Sciatic nerve (tissue), 2 donors: Measurements from ENCODE around the gene KRT7. TPM values are rescaled to one million over a fixed set of nuclear protein-coding genes. Genes with fewer than 3 reads are reported as not detected.
"Not testable (repeated sequence)": the region's sequence is repeated elsewhere in the genome, so short reads cannot be mapped to it uniquely, and the experiment has no call there.

Experiments used
- ATAC-seq: fragments of 200-7000 bp; cut with Tn5 transposase; one replicate; pipeline ENCODE4 v1.9.1; 2020; ENCODE audit warnings: mild to moderate bottlenecking, moderate library complexity
- DNase-seq: peaks from one replicate; pipeline ENCODE4 v3.0.0-alpha.2; 2020; ENCODE audit warnings: low spot score
- intact Hi-C: fragments of 100-400 bp; cut with DNase I; formaldehyde crosslinking; loops from one replicate; pipeline ENCODE4 v1.14.2; 2022
- total RNA-seq: library from RNA; stranded (reverse); fragmentation: NEBNext Ultra II Directional; extraction: Animal tissue kit (Norgen Biotek cat#: 25700); gene quantifications from one replicate; pipeline ENCODE4 v1.2.1, GENCODE V29; 2021
- donor health status: DM: no; HTN: no; CAD: no.
- donor health status: DM: no; HTN: no; CAD: no.

Gene KRT7
- total RNA-seq, 1 donor from 2014 or later: 4.0 TPM

DNA sequence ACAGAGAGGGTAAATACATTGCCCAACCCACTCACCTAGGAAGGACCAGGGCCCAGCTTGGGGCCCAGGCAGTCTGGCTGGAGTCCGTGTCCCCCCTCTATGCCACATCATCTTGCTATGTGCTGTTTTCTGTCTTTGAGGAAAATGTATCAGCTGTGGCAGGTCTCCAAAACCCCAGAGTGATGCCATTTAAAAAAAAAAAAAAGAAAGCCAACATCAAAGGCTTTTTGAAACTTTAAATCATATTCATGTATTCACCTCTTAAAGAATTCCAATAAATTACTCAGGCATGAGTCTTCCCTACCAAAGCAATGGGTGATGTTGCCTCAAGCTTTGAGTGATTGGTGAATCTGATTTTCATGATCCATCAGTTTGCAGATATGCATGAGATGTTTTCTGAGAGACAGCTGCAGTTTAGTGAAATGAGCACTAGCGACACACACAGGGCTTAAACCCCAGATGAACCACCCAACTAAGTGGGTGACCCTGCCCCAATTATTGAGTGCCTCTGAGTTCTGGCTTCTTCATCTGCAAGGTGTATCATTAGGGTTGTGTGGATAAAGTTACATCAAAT lies 52.2 kb downstream of the KRT7 start:
- DNase-seq: no peak
- ATAC-seq: no peak
- intact Hi-C loops: no loop called here

DNA sequence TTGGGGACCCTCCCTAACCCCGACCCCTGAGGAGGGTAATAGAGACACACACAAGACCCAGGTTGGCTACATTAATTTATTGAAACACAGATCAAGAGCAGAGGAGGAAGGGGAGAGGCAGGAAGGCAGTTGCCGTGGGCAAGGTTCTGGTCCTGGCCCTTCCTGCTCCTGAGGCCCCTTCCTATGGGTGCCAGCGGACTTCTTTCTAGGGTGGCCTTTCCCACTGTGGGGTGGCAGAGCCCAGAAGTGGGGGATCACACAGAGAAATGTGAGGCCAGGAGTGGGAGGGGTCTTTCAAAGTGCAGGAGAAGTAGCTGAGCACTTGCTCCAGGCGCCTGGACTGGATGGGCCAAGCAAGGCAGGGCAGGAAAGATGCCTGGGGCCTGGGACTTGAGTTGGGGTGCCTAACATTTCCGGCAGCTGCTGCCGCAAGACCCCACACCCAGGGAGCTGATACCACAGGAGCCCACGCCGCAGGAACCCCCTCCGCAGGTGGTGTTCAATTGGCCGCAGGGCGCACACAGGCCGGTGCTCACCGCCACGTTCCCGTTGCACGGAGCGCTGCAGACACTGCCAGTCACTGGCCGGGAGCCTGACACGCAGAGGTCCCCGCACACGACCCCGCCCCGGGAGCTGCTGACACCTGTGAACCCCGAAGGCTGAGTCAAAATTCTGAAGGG lies 52.9 kb downstream of the KRT7 start:
- ATAC-seq (no peak), DNase-seq (no peak)
- intact Hi-C loops: no loop called here

DNA sequence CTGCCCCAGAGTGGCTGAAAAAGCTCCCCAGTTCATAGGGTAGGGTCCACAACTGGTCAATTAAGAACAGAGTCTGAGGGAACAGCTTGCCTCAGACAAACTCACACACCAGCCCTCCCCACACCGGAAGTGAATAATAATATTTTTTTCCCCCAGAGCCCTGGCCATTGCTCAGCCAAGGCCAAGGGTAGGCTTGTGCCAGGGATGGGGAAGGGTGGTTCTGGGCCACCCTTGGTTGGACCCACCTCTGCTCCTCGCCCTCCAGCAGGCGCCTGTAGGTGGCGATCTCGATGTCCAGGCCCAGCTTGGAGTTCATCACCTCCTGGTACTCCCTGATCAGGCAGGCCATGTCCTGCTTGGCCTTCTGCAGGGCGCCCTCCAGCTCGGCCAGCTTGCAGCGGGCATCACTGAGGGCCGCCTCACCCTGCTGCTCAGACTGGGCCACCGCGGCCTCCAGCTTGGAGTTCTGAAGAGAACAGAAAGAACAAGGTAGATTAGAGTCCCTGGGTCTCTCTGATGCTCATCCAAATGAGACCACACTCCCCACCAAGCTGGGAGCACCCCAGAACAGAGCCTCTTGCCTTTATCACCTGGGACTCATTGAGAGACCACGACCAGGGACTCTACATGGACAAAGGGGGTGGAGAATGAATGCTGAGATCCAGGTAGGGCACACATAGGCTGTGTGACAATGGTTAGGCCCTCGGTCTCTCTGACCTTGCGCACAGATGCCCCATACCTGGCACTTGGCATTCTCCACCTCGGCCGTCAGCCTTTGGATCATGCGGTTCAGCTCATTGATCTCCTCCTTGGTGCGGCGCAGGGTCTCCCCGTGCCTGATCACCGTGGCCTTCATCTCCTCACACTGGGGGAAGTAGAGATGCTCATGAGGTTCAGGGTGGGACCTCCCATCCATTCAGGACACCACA lies 54.1 kb downstream of the KRT7 start:
- intact Hi-C loops, ATAC-seq, DNase-seq: not testable (repeated sequence)

DNA sequence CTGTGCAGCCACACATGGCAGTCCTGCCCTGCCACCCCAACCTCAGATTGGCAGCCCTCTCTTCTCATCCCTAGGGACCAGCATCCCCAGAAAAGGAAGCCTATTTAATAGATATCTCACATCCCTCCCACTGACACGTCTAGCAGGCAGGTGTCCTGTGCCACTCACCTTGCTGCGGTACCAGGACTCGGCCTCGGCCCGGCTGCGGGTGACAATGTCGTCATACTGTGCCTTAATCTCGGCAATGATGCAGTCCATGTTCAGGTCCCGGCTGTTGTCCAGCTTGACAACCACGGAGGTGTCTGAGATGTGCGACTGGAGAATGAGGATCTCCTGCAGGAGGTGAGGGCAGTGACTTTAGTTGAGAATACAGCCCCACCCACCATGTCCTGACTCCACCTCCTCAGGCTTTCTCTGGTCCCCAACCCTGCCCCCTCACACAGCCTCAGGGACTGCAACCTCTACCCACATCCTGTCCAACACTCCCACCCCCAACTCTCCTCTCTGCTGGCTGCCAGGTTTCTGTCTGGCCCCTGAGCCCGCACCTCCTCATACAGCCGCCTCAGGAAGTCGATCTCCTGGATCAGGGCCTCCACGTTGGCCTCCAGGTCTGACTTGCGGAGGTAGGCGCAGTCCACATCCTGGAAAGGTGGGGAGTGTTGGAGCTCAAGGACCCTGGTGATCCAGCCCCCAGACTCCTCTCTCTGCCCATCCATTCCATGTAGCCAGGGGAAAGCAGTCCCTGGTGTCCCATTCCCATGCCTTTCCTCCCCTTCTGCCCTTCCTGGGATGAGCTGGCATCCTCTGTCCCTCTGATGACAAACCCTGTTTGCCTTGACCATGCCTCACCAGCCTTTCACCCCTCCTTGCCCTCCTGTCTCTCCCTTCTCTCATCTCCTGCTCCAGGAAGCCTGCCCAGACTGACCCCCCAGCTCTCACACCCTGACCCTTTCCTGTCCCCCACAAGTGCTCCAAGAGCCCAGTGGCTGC lies 55.1 kb downstream of the KRT7 start:
- ATAC-seq, intact Hi-C loops, DNase-seq: not testable (repeated sequence)

DNA sequence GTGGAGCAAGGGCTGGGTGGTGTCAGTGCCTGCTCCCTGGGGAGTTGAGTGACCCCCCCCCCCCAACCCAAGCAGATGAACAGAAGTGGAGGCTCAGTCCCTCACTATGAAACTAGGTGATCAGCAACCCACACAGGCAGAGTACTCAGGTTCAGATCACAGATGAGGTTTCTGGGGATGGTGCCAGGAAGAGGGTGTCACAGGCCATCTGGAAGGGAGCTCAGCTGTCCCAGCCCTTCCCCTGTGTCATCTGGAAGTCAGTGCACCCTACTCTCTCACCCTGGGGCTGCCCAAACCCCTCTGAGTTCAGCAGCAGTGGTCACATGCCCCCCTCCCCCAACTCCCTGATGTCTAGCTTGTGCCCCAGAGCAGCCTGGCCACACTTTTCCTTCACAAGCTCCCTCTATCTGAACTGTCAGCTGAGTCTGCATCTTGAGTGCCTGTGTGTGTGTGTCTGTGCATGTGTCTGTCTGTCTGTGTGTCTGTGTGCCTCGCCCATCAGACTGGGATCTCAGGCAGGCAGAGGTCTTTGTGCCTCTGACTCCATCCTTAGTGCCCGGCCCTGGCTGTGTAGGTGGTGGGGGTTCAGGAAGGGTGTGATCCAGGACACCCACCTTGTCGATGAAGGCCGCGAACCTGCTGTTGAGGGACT lies 57.6 kb downstream of the KRT7 start:
- DNase-seq, intact Hi-C loops, ATAC-seq: not testable (repeated sequence)

DNA sequence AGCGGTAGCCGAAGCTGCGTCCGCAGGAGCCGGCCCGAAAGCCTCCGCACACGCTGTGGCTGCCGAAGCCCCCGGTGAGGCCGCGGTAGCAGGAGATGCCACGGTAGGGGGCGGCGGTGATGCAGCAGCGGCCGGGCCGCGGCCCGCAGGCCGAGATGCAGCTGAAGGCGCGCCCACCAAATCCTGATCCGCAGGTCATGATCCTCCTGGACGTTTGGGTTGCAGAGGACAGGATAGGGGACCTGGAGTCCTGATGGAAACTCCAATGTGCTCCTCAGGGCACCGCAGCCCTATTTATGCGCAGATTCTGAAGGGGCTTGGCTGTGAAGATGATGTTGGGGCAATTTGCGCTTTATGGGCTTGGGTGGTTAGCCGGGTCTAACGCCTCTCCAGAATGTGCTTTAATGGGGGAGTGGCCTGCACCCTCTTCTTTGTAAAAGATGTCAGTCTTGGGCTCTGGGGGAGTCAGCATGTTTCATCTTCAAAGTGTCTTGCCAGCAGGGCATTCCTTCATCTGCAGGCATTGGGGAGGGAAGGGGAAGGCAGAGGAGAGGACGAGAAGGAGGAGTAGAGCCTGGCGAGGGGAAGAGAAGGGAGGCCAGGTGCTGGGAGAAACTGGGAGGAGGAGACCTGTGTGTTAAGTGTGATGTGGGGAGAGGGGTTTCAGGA lies 58.4 kb downstream of the KRT7 start, which contains the start of gene KRT81:
TSS of gene KRT81 (minus strand) at position 268 of the 669 bp plus-strand sequence. CDS start at position 199, 69 bp downstream.
- ATAC-seq (no peak), DNase-seq (no peak)
- intact Hi-C loops: no loop called here

DNA sequence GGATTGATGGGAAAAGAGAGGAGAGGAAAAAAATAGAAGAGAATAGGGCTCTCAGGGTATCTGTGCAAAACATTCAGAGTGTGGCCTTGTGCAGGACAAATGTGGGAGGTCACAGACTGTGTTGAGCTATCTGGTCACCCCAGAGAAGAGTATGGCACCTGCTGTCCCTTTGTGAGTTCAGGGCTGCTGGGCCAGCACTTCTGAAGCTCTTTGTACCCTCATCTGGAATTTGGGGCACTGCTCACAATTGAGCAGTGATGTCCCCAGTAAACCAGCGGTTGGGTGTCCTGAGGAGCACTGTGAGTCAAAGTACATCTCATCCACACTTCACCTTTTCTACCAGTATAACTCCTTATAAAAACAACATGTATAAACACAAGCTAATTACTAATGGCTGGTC lies 60.9 kb downstream of the KRT7 start:
- intact Hi-C loops: no loop called here
- DNase-seq: no peak
- no peak for ATAC-seq

DNA sequence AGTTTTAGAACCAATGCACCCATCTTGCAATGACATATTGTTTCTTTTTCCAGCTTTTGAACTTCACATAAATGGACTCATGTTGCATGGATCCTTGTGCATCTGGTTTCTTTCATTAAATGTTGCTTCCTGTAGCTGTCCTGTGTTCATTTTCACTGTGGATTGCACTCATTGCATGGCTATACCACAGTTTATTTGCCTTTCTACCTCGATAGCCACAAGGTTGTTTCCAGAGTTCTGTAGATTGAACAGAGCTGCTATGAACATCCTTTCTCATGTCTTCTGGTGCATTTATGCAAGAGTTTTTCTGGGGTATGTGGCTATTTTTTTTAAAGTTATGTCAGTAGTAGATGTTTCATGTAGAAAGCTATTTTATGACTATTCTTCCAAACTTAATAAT lies 61.8 kb downstream of the KRT7 start:
- ATAC-seq (no peak), DNase-seq (no peak)
- intact Hi-C loops: no loop called here

DNA sequence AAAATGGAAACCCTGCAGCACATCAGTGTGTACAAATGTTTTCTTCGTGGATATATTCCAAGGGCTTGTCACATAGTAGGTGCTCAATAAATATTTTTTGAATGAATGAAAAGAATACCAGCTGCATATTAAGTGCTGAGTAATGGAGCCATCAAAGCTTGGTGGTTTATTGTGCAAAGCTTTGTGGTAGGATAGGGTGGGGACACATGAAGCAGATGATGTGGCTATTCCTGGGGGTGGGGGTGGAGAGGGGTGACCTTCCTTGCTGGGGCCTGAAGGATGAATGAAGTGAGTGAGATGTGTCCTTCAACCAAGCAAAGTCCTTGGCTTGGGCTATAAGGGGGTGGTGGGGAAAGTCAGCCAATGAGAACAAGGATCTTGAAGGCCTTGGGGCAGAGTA lies 62.6 kb downstream of the KRT7 start:
- intact Hi-C loops: no loop called here
- DNase-seq (no peak), ATAC-seq (no peak)

DNA sequence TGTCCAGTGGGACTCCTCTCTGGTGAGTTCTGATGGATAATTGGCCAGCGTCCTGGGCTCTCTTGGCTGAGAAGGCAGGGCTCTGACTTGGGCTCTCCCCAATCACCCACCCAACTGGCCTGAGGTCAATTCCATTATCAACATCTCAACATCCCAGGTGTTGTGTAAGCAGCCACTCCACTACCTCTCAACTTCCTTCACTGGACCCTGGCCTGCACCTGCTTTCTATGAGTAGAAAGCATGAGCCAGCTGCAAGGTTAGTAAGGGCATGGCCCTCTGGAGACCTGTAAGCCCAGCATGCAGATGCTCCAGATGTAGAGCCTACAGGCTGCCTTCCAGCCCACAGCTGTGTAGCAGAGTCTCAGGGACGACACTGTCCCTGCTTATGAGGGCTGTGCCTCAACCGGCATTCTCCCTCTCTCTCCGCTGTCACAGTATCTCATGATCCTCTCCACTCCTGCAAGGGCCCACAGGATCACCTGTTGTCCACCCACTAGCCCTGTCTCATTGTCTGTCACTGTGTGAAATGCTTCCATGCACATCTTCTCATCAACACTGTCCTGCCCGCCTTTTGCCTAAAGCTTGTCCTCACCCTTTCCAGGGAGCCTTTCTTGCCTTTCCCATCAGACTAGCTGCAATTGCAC lies 63.7 kb downstream of the KRT7 start:
- DNase-seq (no peak), ATAC-seq (no peak)
- intact Hi-C loops: no loop called here

Other genes with a start within 250 kb of the KRT7 start
- 124 TPM for gene TAMALIN, start 226.3 kb upstream of the KRT7 start, total RNA-seq
- 688 TPM for gene NR4A1, start 181.8 kb upstream of the KRT7 start, total RNA-seq
- gene ATG101, start 163.3 kb upstream of the KRT7 start, total RNA-seq: 28.2 TPM
- 12.4 TPM for gene SMIM41, start 153.5 kb upstream of the KRT7 start, total RNA-seq
- 0.13 TPM for gene KRT80, start 41.2 kb upstream of the KRT7 start, total RNA-seq
- 0.45 TPM for gene KRT86, start 41.4 kb downstream of the KRT7 start, total RNA-seq
- not detected for gene KRT81, start 58.3 kb downstream of the KRT7 start, total RNA-seq
- not detected for gene KRT83, start 88.2 kb downstream of the KRT7 start, total RNA-seq
- not detected for gene KRT85, start 134.2 kb downstream of the KRT7 start, total RNA-seq
- not detected for gene KRT84, start 152.4 kb downstream of the KRT7 start, total RNA-seq
- not detected for gene KRT82, start 173.1 kb downstream of the KRT7 start, total RNA-seq
- not detected for gene KRT75, start 201.1 kb downstream of the KRT7 start, total RNA-seq
- gene KRT6B, start 218.9 kb downstream of the KRT7 start, total RNA-seq: not detected
- gene KRT6C, start 240.6 kb downstream of the KRT7 start, total RNA-seq: not detected